Activated CD4-positive, alpha-beta T cell treated with anti-CD3 and anti-CD28 coated beads, Interleukin-2, amount 10 ng/mL, durations not matched to agents 7 days and 5 days (primary cell): Measurements from ENCODE around the gene COPS6. TPM values are rescaled to one million over a fixed set of nuclear protein-coding genes. Genes with fewer than 3 reads are reported as not detected.

Experiments used
- CTCF ChIA-PET: fragments of 350-600 bp; sonication (Branson Sonifier 250); formaldehyde crosslinking; loops from one replicate; lab custom pipeline; 2021; ENCODE audit warnings: antibody characterized with exemption; lab: Charles Lee
- POLR2A ChIA-PET: fragments of 350-600 bp; sonication (Branson Sonifier 250); formaldehyde crosslinking; loops from one replicate; lab custom pipeline; 2021; ENCODE audit warnings: antibody characterized with exemption; lab: Charles Lee
- DNase-seq: peaks from one replicate; pipeline ENCODE4 v3.0.0-alpha.2; 2020
- H3K27ac Mint-ChIP-seq: one replicate; pipeline ENCODE4 v1.8.0; 2021; ENCODE audit warnings: mild to moderate bottlenecking, moderate library complexity, mixed read lengths
- H3K27me3 Mint-ChIP-seq: one replicate; pipeline ENCODE4 v1.8.0; 2021; ENCODE audit warnings: mixed read lengths
- H3K36me3 Mint-ChIP-seq: one replicate; pipeline ENCODE4 v1.8.0; 2021; ENCODE audit warnings: low read depth, mixed read lengths
- H3K4me1 Mint-ChIP-seq: one replicate; pipeline ENCODE4 v1.8.0; 2021; ENCODE audit warnings: mixed read lengths
- H3K4me3 Mint-ChIP-seq: one replicate; pipeline ENCODE4 v1.8.0; 2021; ENCODE audit warnings: mild to moderate bottlenecking, moderate library complexity, mixed read lengths
- H3K9me3 Mint-ChIP-seq: one replicate; pipeline ENCODE4 v1.8.0; 2021; ENCODE audit warnings: mixed read lengths
- microRNA-seq: library from miRNA; unstranded; fragments of <30 nt; microRNA quantifications from one replicate; pipeline ENCODE4 v1.2.0, GENCODE V29; 2021; ENCODE audit warnings: borderline microRNAs expressed, borderline replicate concordance
- total RNA-seq, 2 experiments: library from RNA; stranded (reverse); gene quantifications; one replicate each; pipeline ENCODE4 v1.2.3, GENCODE V29; 2021

COPS6 gene
- total RNA-seq, 2 experiments from 2014 or later, result 80.6 to 97.1 TPM

GRCh38 chr7:100137851-100138760, 49.3 kb downstream of the COPS6 start:
- H3K36me3 Mint-ChIP-seq, result no peaks in the 10 kb centered on the region
- no peaks in the 10 kb centered on the region for H3K9me3 Mint-ChIP-seq
- H3K4me3 Mint-ChIP-seq, result no peak overlapping the region
- no peak for DNase-seq
- H3K27me3 Mint-ChIP-seq, result no peaks in the 10 kb centered on the region
- H3K27ac Mint-ChIP-seq, result peak overlapping the region; percentile 64
- peaks cover 16% of the 10 kb centered on the region for H3K4me1 Mint-ChIP-seq
- CTCF ChIA-PET, result interaction anchor here (0.6 to 1.7 kb wide), 6 partner anchors 11 to 1103 kb away, joined by 3 to 4 read pairs (median 3); partner anchors contain the start of gene LAMTOR4
- POLR2A ChIA-PET, result no interaction called here

- ChIA-PET POLR2A (no interaction called here), CTCF (interaction anchor here (0.8 to 3.0 kb wide), 5 partner anchors 9 to 23 kb away, joined by 3 to 15 read pairs (median 5); no protein-coding TSS in a partner anchor)
- H3K36me3 Mint-ChIP-seq, result no peaks in the 10 kb centered on the region
- peaks cover 16% of the 10 kb centered on the region for H3K4me1 Mint-ChIP-seq
- DNase-seq, result no peak
- no peaks in the 10 kb centered on the region for H3K27me3 Mint-ChIP-seq
- H3K27ac Mint-ChIP-seq, result no peak overlapping the region
- no peaks in the 10 kb centered on the region for H3K9me3 Mint-ChIP-seq
- H3K4me3 Mint-ChIP-seq, result no peak overlapping the region
These were observed 52.8 kb downstream of the COPS6 start for GRCh38 chr7:100141555-100141949.

Small RNAs within 50 kb of the gene (microRNA-seq; reads per million reads assigned to microRNA genes)
- 7,763 reads per million, percentile 96 among the genes with 10 or more reads in this experiment for gene MIR106B
- gene MIR25, result 940 reads per million, percentile 85 among the genes with 10 or more reads in this experiment
- gene MIR93, result 6,587 reads per million, percentile 95 among the genes with 10 or more reads in this experiment

Other genes starting within 250 kb of the COPS6 start
- gene OR2AE1, start 211.9 kb upstream of the COPS6 start, total RNA-seq, result under 1 TPM in 1 of 2 experiments, not detected in 1; 0.25 TPM
- 10 to 100 TPM; 33.3 to 33.5 TPM for gene TRIM4, start 169.4 kb upstream of the COPS6 start, total RNA-seq
- gene GJC3, start 159.3 kb upstream of the COPS6 start, total RNA-seq, result under 1 TPM in 1 of 2 experiments, not detected in 1; 0.48 TPM
- gene AZGP1, start 112.9 kb upstream of the COPS6 start, total RNA-seq, result not detected
- gene ZKSCAN1, start 73.4 kb upstream of the COPS6 start, total RNA-seq, result 10 to 100 TPM; 63.2 to 66.0 TPM
- 1 to 10 TPM; 6.6 to 9.1 TPM for gene ZSCAN21, start 39.2 kb upstream of the COPS6 start, total RNA-seq
- 10 to 100 TPM; 24.5 to 28.3 TPM for gene ZNF3, start 7.2 kb upstream of the COPS6 start, total RNA-seq
- 100 to 1,000 TPM; 292 to 321 TPM for gene MCM7, start 12.4 kb downstream of the COPS6 start, total RNA-seq
- gene AP4M1, start 12.7 kb downstream of the COPS6 start, total RNA-seq, result 10 to 100 TPM; 13.1 to 14.1 TPM
- gene TAF6, start 30.4 kb downstream of the COPS6 start, total RNA-seq, result 10 to 100 TPM; 60.1 to 65.5 TPM
- gene CNPY4, start 30.7 kb downstream of the COPS6 start, total RNA-seq, result 10 to 100 TPM; 40.5 to 40.7 TPM
- gene MBLAC1, start 38.0 kb downstream of the COPS6 start, total RNA-seq, result 1 to 10 TPM; 2.3 to 3.6 TPM
- 100 to 1,000 TPM; 124 to 172 TPM for gene LAMTOR4, start 59.9 kb downstream of the COPS6 start, total RNA-seq
- gene TRAPPC14, start 69.8 kb downstream of the COPS6 start, total RNA-seq, result 10 to 100 TPM; 54.0 to 54.6 TPM
- gene GAL3ST4, start 79.6 kb downstream of the COPS6 start, total RNA-seq, result 10 to 100 TPM; 14.2 to 15.6 TPM
- 10 to 100 TPM; 13.9 to 20.9 TPM for gene GPC2, start 88.4 kb downstream of the COPS6 start, total RNA-seq
- 10 to 100 TPM; 24.2 to 24.7 TPM for gene STAG3, start 88.9 kb downstream of the COPS6 start, total RNA-seq
- 10 to 100 TPM; 61.2 to 66.6 TPM for gene PVRIG, start 131.0 kb downstream of the COPS6 start, total RNA-seq
- gene SPDYE3, start 218.7 kb downstream of the COPS6 start, total RNA-seq, result not detected